ENCODE data around the gene SPO11. TPM values are rescaled to one million over a fixed set of nuclear protein-coding genes. Genes with fewer than 3 reads are reported as not detected.

The SPO11 gene
- total RNA-seq, 1 donor from 2014 or later = not detected

- H3K9me3 Mint-ChIP-seq = no peaks in the 10 kb centered on the region
- no peaks in the 10 kb centered on the region for H3K27me3 Mint-ChIP-seq
- H3K36me3 Mint-ChIP-seq = peaks cover 4% of the 10 kb centered on the region
- DNase-seq (ENCODE audit: extremely low spot score, unreplicated experiment) = no peak
- H3K4me1 Mint-ChIP-seq (ENCODE audit: unreplicated experiment) = peaks cover 23% of the 10 kb centered on the region
- H3K4me3 Mint-ChIP-seq = peak overlapping the region; percentile 89
- TF ChIP-seq CTCF (conservative IDR thresholded peaks at IDR 0.05) = no peak
- H3K27ac Mint-ChIP-seq = peak overlapping the region; percentile 56
Measured at GRCh38 chr20:57391439-57392301, 62.1 kb downstream of the SPO11 start.

GRCh38 chr20:57392512-57393271 is 63.1 kb downstream of the SPO11 start:
- Mint-ChIP-seq H3K4me3 (peak overlapping the region; percentile 89), H3K27ac (peak overlapping the region; percentile 40), H3K36me3 (peaks cover 6% of the 10 kb centered on the region), H3K27me3 (no peaks in the 10 kb centered on the region), H3K4me1 (ENCODE audit: unreplicated experiment) (peaks cover 30% of the 10 kb centered on the region), H3K9me3 (no peaks in the 10 kb centered on the region)
- TF ChIP-seq CTCF (conservative IDR thresholded peaks at IDR 0.05) = no peak
- DNase-seq (ENCODE audit: extremely low spot score, unreplicated experiment) = no peak

Small RNA genes lying within 50 kb of the gene (microRNA-seq; reads per million reads assigned to microRNA genes)
- not detected for gene MIR4325

Other genes starting within 250 kb of the SPO11 start
- 115 and 287 TPM in 2 replicates for gene BMP7, start 63.2 kb upstream of the SPO11 start, total RNA-seq (ENCODE audit: low replicate concordance)
- gene RAE1, start 21.5 kb downstream of the SPO11 start, total RNA-seq (ENCODE audit: low replicate concordance) = 38.2 and 46.5 TPM in 2 replicates
- gene RBM38, start 61.6 kb downstream of the SPO11 start, total RNA-seq (ENCODE audit: low replicate concordance) = 15.2 and 26.5 TPM in 2 replicates
- gene CTCFL, start 195.3 kb downstream of the SPO11 start, total RNA-seq (ENCODE audit: low replicate concordance) = 0.07 TPM in 2 replicates
- gene PCK1, start 231.3 kb downstream of the SPO11 start, total RNA-seq (ENCODE audit: low replicate concordance) = 2.3 and 4.7 TPM in 2 replicates

Measured in type B pancreatic cell (in vitro differentiated cells).